Gastroesophageal sphincter (tissue), 4 donors: ENCODE measurements around the gene PRR11. TPM values are rescaled to one million over a fixed set of nuclear protein-coding genes. Genes with fewer than 3 reads are reported as not detected.
"Not testable (repeated sequence)": the region's sequence is repeated elsewhere in the genome, so short reads cannot be mapped to it uniquely, and the experiment has no call there.

Source experiments
- ATAC-seq: fragments of 150-250 bp; one replicate; pipeline ENCODE4 v1.9.1; 2016; ENCODE audit warnings: mild to moderate bottlenecking, moderate library complexity
- H3K27ac ChIP-seq, 4 donors: fragments of 200-600 bp; sonication (generic) in 3 of 4; 1 replicate in 3 of 4; 2 replicates in 1 of 4; pipeline ENCODE4 v1.5.1; 2016 to 2019
- H3K27me3 ChIP-seq: fragments of 200-600 bp; sonication (generic); one replicate; pipeline ENCODE4 v1.5.1; 2019
- H3K36me3 ChIP-seq, 2 donors: fragments of 200-600 bp; sonication (generic); one replicate each; pipeline ENCODE4 v1.5.1; 2019; ENCODE audit warnings: control low read depth in 1 of 2
- H3K4me1 ChIP-seq, 3 donors: fragments of 200-600 bp; sonication (generic); 1 replicate in 2 of 3; 2 replicates in 1 of 3; pipeline ENCODE4 v1.5.1; 2016 to 2019; ENCODE audit warnings: control low read depth in 2 of 3
- H3K4me3 ChIP-seq, 2 donors: fragments of 200-600 bp; sonication (generic); one replicate each; pipeline ENCODE4 v1.5.1; 2019; ENCODE audit warnings: mild to moderate bottlenecking in 1 of 2, moderate library complexity in 1 of 2
- H3K9me3 ChIP-seq, 3 donors: fragments of 200-600 bp; sonication (generic); one replicate each; pipeline ENCODE4 v1.5.1; 2017 to 2019; ENCODE audit warnings: control low read depth in 2 of 3
- CTCF ChIP-seq, 4 experiments: fragments of 200-600 bp in 2 of 4; fragments of 450-650 bp in 2 of 4; sonication (generic) in 1 of 4; IDR thresholded peaks; one replicate each; pipeline ENCODE4 v1.5.1; 2017 to 2019; ENCODE audit warnings: antibody characterized with exemption in 4 of 4, mild to moderate bottlenecking in 2 of 4, moderate library complexity in 2 of 4
- EP300 ChIP-seq: sonication (generic); formaldehyde crosslinking; IDR thresholded peaks from one replicate; pipeline ENCODE4 v1.6.1; 2017; ENCODE audit warnings: antibody characterized with exemption, mild to moderate bottlenecking
- POLR2A ChIP-seq, 2 donors: fragments of 450-650 bp; IDR thresholded peaks; one replicate each; pipeline ENCODE4 v1.6.1; 2017; ENCODE audit warnings: antibody characterized with exemption in 2 of 2, mild to moderate bottlenecking in 2 of 2, moderate library complexity in 1 of 2
- POLR2AphosphoS5 ChIP-seq: sonication (generic); formaldehyde crosslinking; IDR thresholded peaks from one replicate; pipeline ENCODE4 v1.6.1; 2017; ENCODE audit warnings: antibody characterized with exemption
- WGBS, 2 donors: methylation state at CpG; one replicate each; pipeline ENCODE4 v1.1.5; 2018; ENCODE audit warnings: low coverage in 1 of 2; 5-methylcytosine and 5-hydroxymethylcytosine counted together
- total RNA-seq, 4 donors: library from RNA; depleted of rRNA; stranded (reverse); fragments of >200 nt; gene quantifications; one replicate each; pipeline ENCODE4 v1.1.0, GENCODE V29; 2016

Gene PRR11
- total RNA-seq, 4 donors from 2014 or later: 1.5 to 3.3 (median 1.7) TPM; not detected in 1

GRCh38 chr17:59124665-59125064 is 30.9 kb upstream of the PRR11 start:
- Histone ChIP-seq H3K4me1 (no peaks in the 10 kb centered on the region), H3K27ac (no peak overlapping the region), H3K27me3 (no peaks in the 10 kb centered on the region), H3K36me3 (peaks cover 0 to 42% of the 10 kb centered on the region in 2 donors), H3K4me3 (no peak overlapping the region), H3K9me3 (no peaks in the 10 kb centered on the region)
- WGBS, 2 donors: 84 to 88% methylated on average over 2 to 3 of the region's 6 CpGs
- TF ChIP-seq EP300: no peak
- no peak for TF ChIP-seq CTCF (IDR thresholded peaks at IDR 0.05)
- TF ChIP-seq POLR2AphosphoS5: no peak
- no peak for TF ChIP-seq POLR2A (IDR thresholded peaks at IDR 0.05)
- ATAC-seq: no peak

- no peaks in the 10 kb centered on the region for H3K27me3 ChIP-seq
- no peak for ATAC-seq
- H3K4me1 ChIP-seq: no peaks in the 10 kb centered on the region
- WGBS, 2 donors: 42 to 58% methylated on average over 2 to 3 of the region's 3 CpGs
- no peaks in the 10 kb centered on the region for H3K9me3 ChIP-seq
- TF ChIP-seq POLR2A (IDR thresholded peaks at IDR 0.05): no peak
- no peak for TF ChIP-seq CTCF (IDR thresholded peaks at IDR 0.05)
- TF ChIP-seq POLR2AphosphoS5: no peak
- no peak for TF ChIP-seq EP300
- H3K27ac ChIP-seq: no peak overlapping the region
- H3K36me3 ChIP-seq: peaks cover 0 to 31% of the 10 kb centered on the region in 2 donors
- H3K4me3 ChIP-seq: no peak overlapping the region
Measured at GRCh38 chr17:59126809-59127417, 28.6 kb upstream of the PRR11 start.

GRCh38 chr17:59129814-59130213 is 25.7 kb upstream of the PRR11 start:
- Histone ChIP-seq H3K4me1 (peaks cover 0 to 5% (median 0%) of the 10 kb centered on the region in 3 donors), H3K9me3 (no peaks in the 10 kb centered on the region), H3K4me3 (no peak overlapping the region), H3K36me3 (peaks cover 0 to 25% of the 10 kb centered on the region in 2 donors), H3K27ac (no peak overlapping the region), H3K27me3 (no peaks in the 10 kb centered on the region)
- WGBS, 2 donors: 0 to 5% methylated on average over 1 of the region's 2 CpGs
- ATAC-seq: no peak
- no peak for TF ChIP-seq CTCF (IDR thresholded peaks at IDR 0.05)
- TF ChIP-seq POLR2AphosphoS5: no peak
- TF ChIP-seq EP300: no peak
- TF ChIP-seq POLR2A (IDR thresholded peaks at IDR 0.05): no peak

GRCh38 chr17:59131131-59131530 is 24.4 kb upstream of the PRR11 start:
- WGBS, 2 donors: 42 to 65% methylated on average over 1 of the region's 1 CpG
- TF ChIP-seq EP300 (no peak), POLR2A (IDR thresholded peaks at IDR 0.05) (no peak), POLR2AphosphoS5 (no peak), CTCF (IDR thresholded peaks at IDR 0.05) (no peak)
- ATAC-seq: no peak

GRCh38 chr17:59138339-59138738 is 17.2 kb upstream of the PRR11 start:
- WGBS, 2 donors: 88 to 91% methylated on average over 8 to 9 of the region's 10 CpGs
- H3K27me3 ChIP-seq, H3K4me1 ChIP-seq, H3K27ac ChIP-seq, H3K9me3 ChIP-seq, ATAC-seq, H3K4me3 ChIP-seq, H3K36me3 ChIP-seq: not testable (repeated sequence)

More at GRCh38 chr17:59131131-59131530, 24.4 kb upstream of the PRR11 start:
- H3K36me3 ChIP-seq: peaks cover 0 to 25% of the 10 kb centered on the region in 2 donors
- H3K27me3 ChIP-seq: no peaks in the 10 kb centered on the region
- no peak overlapping the region for H3K4me3 ChIP-seq
- H3K9me3 ChIP-seq: no peaks in the 10 kb centered on the region
- no peak overlapping the region for H3K27ac ChIP-seq
- peaks cover 0 to 5% (median 0%) of the 10 kb centered on the region in 3 donors for H3K4me1 ChIP-seq
